Peyer's patch (tissue), 4 donors: ENCODE results near the gene RPS25.

Experiments
- POLR2A ChIP-seq, 2 donors: fragments of 450-650 bp; IDR thresholded peaks; one replicate each; pipeline ENCODE4 v1.5.1; 2017; ENCODE audit warnings: antibody characterized with exemption in 2 of 2, mild to moderate bottlenecking in 2 of 2, moderate library complexity in 2 of 2
- TF ChIP-seq, protein P1 (sequence below), 6 experiments: fragments of 450-650 bp in 4 of 6; fragments of 200-600 bp in 2 of 6; sonication (generic) in 1 of 6; IDR thresholded peaks; one replicate each; pipeline ENCODE4 v1.5.1; 2017 to 2019; ENCODE audit warnings: antibody characterized with exemption in 6 of 6, mild to moderate bottlenecking in 3 of 6, moderate library complexity in 1 of 6

DNA sequence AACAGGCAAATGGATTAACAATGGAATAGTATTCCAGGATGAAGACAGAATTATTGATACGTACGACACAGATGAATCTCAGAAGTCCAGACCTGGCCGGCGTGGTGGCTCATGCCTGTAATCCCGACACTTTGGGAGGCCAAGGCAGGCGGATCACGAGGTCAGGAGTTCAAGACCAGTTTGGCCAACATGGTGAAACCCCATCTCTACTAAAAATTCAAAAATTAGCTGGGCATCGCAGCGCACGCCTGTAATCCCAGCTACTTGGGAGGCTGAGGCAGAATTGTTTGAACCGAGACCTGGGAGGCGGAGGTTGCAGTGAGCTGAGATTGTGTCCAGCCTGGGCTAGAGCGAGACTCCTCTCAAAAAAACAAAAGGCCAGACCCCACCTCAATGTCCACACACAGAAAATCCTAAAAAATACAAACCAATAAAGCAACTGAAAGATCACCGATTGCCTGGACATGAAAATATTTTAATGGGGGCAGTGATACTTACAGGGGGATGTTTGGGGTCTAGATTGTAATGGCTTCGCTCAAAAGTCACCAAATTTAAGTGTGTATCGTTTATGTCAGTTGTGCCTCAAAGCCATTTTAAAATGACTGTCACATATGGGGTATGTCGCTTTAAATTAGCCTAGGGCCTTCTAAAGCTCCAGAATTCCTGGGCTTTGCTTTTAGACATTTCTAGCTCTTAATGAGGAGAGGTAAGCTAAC lies 3.8 kb downstream of the RPS25 start:
- TF ChIP-seq, protein P1, sequence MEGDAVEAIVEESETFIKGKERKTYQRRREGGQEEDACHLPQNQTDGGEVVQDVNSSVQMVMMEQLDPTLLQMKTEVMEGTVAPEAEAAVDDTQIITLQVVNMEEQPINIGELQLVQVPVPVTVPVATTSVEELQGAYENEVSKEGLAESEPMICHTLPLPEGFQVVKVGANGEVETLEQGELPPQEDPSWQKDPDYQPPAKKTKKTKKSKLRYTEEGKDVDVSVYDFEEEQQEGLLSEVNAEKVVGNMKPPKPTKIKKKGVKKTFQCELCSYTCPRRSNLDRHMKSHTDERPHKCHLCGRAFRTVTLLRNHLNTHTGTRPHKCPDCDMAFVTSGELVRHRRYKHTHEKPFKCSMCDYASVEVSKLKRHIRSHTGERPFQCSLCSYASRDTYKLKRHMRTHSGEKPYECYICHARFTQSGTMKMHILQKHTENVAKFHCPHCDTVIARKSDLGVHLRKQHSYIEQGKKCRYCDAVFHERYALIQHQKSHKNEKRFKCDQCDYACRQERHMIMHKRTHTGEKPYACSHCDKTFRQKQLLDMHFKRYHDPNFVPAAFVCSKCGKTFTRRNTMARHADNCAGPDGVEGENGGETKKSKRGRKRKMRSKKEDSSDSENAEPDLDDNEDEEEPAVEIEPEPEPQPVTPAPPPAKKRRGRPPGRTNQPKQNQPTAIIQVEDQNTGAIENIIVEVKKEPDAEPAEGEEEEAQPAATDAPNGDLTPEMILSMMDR (IDR thresholded peaks at IDR 0.05) = no peak
- no peak for TF ChIP-seq POLR2A (IDR thresholded peaks at IDR 0.05)
